GM12878 (cell line): ENCODE results near the gene EEF1B2. TPM values are rescaled to one million over a fixed set of nuclear protein-coding genes. Genes with fewer than 3 reads are reported as not detected.
A peak's percentile ranks its signal among the peaks of the same experiment; 100 is the strongest.

Experiments used
- ATAC-seq: fragments of 200-7000 bp; cut with Tn5 transposase; 3 replicates; pipeline ENCODE4 v1.9.1; 2020; ENCODE audit warnings: mild to moderate bottlenecking, moderate library complexity
- BruUV-seq: library from RNA; stranded (reverse); fragments of 400-500 nt; replicated peaks from 2 replicates; lab custom pipeline; 2021; lab: Mats Ljungman, UMichigan
- CTCF ChIA-PET: fragments of 300-600 bp; sonication (Branson Sonifier 250); formaldehyde crosslinking; extraction: SDS; loops from one replicate; lab custom pipeline; 2021; ENCODE audit warnings: inconsistent platforms; lab: Yijun Ruan, JAX
- POLR2A ChIA-PET: fragments of 350-600 bp; formaldehyde crosslinking; extraction: SDS; loops from one replicate; lab custom pipeline; 2021; ENCODE audit warnings: inconsistent platforms; lab: Charles Lee
- RAD21 ChIA-PET: fragments of 300-600 bp; sonication (Branson Sonifier 250); formaldehyde crosslinking; loops from one replicate; lab custom pipeline; 2023; ENCODE audit warnings: antibody characterized with exemption; ENCODE audit not compliant: unreplicated experiment; lab: Charles Lee
- SMC1A ChIA-PET: fragments of 300-600 bp; sonication (Branson Sonifier 250); formaldehyde crosslinking; loops from one replicate; lab custom pipeline; 2023; ENCODE audit not compliant: unreplicated experiment, uncharacterized antibody; lab: Charles Lee
- DNase-seq: peaks from one replicate; pipeline ENCODE4 v3.0.0-alpha.2; 2011; ENCODE audit warnings: low read depth, low spot score
- FAIRE-seq: peaks from 3 replicates; lab custom pipeline; 2011; peaks lifted over from hg19 to GRCh38; lab: Jason Lieb, UNC
- H2AFZ ChIP-seq: 2 replicates; pipeline ENCODE4 v1.6.0; 2011; ENCODE audit warnings: low read depth, low read length, control low read depth; ENCODE audit not compliant: control insufficient read depth
- H3K27ac ChIP-seq: 2 replicates; pipeline ENCODE4 v1.5.1; 2011; ENCODE audit warnings: control low read depth; ENCODE audit not compliant: control insufficient read depth, insufficient read depth
- H3K27me3 ChIP-seq, 2 experiments: replicated peaks in 1 of 2; 2 replicates each; pipeline versions ENCODE4 v1.6.0 to v1.6.1; 2011; ENCODE audit warnings: low read length in 1 of 2; ENCODE audit not compliant: control insufficient read depth in 2 of 2, insufficient read depth in 2 of 2
- H3K36me3 ChIP-seq, 2 experiments: 2 replicates each; pipeline ENCODE4 v1.5.1; 2011; ENCODE audit warnings: low read length in 1 of 2; ENCODE audit not compliant: control insufficient read depth in 2 of 2, insufficient read depth in 2 of 2
- H3K4me1 ChIP-seq: 2 replicates; pipeline ENCODE4 v1.6.1; 2011; ENCODE audit warnings: mild to moderate bottlenecking, low read length, moderate library complexity, mixed read lengths; ENCODE audit not compliant: control insufficient read depth, insufficient read depth
- H3K4me2 ChIP-seq: 2 replicates; pipeline ENCODE4 v1.6.0; 2011; ENCODE audit warnings: control low read depth; ENCODE audit not compliant: control insufficient read depth, insufficient read depth
- H3K4me3 ChIP-seq: fragments of 200-600 bp; sonication (generic); 2 replicates; pipeline ENCODE4 v1.5.1; 2016
- H3K79me2 ChIP-seq: 2 replicates; pipeline ENCODE4 v1.6.0; 2011; ENCODE audit warnings: low read length; ENCODE audit not compliant: control insufficient read depth, insufficient read depth
- H3K9ac ChIP-seq: 2 replicates; pipeline ENCODE4 v1.8.0; 2011; ENCODE audit warnings: low read length, control low read depth, mixed read lengths; ENCODE audit not compliant: control insufficient read depth, insufficient read depth
- H3K9me3 ChIP-seq: replicated peaks from 3 replicates; pipeline ENCODE4 v1.5.1; 2011; ENCODE audit warnings: mild to moderate bottlenecking, low read length; ENCODE audit not compliant: control insufficient read depth, insufficient read depth
- H4K20me1 ChIP-seq: 2 replicates; pipeline ENCODE4 v1.6.0; 2011; ENCODE audit not compliant: control insufficient read depth, insufficient read depth
- CHD2 ChIP-seq: IDR thresholded peaks from 2 replicates; pipeline ENCODE4 v1.6.1; 2011; ENCODE audit warnings: low read depth, low read length, improper control_type of control experiment, borderline replicate concordance
- DPF2 ChIP-seq: fragments of 450-650 bp; IDR thresholded peaks from 2 replicates; pipeline ENCODE4 v1.6.1; 2017; ENCODE audit warnings: mild to moderate bottlenecking
- EED ChIP-seq: sonication (generic); IDR thresholded peaks from 2 replicates; pipeline ENCODE4 v1.6.1; 2016; ENCODE audit warnings: antibody characterized with exemption, low read depth
- EP300 ChIP-seq, 2 experiments: fragments of 150-350 bp in 1 of 2; IDR thresholded peaks; 2 replicates each; pipeline ENCODE4 v1.6.1; 2011 to 2012; ENCODE audit warnings: low read depth in 2 of 2, low read length in 2 of 2, borderline replicate concordance in 1 of 2, improper control_type of control experiment in 1 of 2, inconsistent platforms in 1 of 2; ENCODE audit not compliant: control insufficient read depth in 1 of 2
- MEF2A ChIP-seq: IDR thresholded peaks from 2 replicates; pipeline ENCODE4 v1.6.1; 2011; ENCODE audit warnings: low read depth, mild to moderate bottlenecking, low read length, moderate library complexity; ENCODE audit not compliant: insufficient read depth
- MYB ChIP-seq: fragments of 150-350 bp; IDR thresholded peaks from 2 replicates; pipeline ENCODE4 v1.6.1; 2014; ENCODE audit warnings: mild to moderate bottlenecking, low read depth, low read length, borderline replicate concordance
- NR2C1 ChIP-seq: fragments of 450-650 bp; IDR thresholded peaks from 2 replicates; pipeline ENCODE4 v1.6.1; 2017; ENCODE audit warnings: antibody characterized with exemption, mild to moderate bottlenecking, moderate library complexity
- POLR2AphosphoS2 ChIP-seq: IDR thresholded peaks from 2 replicates; pipeline ENCODE4 v1.6.1; 2011; ENCODE audit warnings: low read depth, mild to moderate bottlenecking, low read length, improper control_type of control experiment, moderate library complexity
- RAD21 ChIP-seq: IDR thresholded peaks from 2 replicates; pipeline ENCODE4 v1.6.1; 2011; ENCODE audit warnings: mild to moderate bottlenecking, low read depth, low read length, moderate library complexity; ENCODE audit not compliant: insufficient read depth
- RFX5 ChIP-seq: IDR thresholded peaks from 2 replicates; pipeline ENCODE4 v1.6.1; 2011; ENCODE audit warnings: low read depth, low read length, improper control_type of control experiment
- RUNX3 ChIP-seq: IDR thresholded peaks from 2 replicates; pipeline ENCODE4 v1.6.1; 2012; ENCODE audit warnings: low read length, inconsistent platforms
- STAT3 ChIP-seq: IDR thresholded peaks from 2 replicates; pipeline ENCODE4 v1.6.1; 2011; ENCODE audit warnings: low read depth, low read length, improper control_type of control experiment
- TAF1 ChIP-seq: IDR thresholded peaks from 2 replicates; pipeline ENCODE4 v1.6.1; 2011; ENCODE audit warnings: mild to moderate bottlenecking, low read depth, low read length, borderline replicate concordance
- ZNF24 ChIP-seq: fragments of 450-650 bp; IDR thresholded peaks from 2 replicates; pipeline ENCODE4 v1.6.1; 2017; ENCODE audit warnings: antibody characterized with exemption, mild to moderate bottlenecking
- WGBS: methylation state at CpG from one replicate; pipeline ENCODE4 v1.1.6; 2016; ENCODE audit warnings: low lambda C conversion rate; ENCODE audit not compliant: insufficient replicate concordance, insufficient coverage; ENCODE audit errors: missing lambda C conversion rate; 5-methylcytosine and 5-hydroxymethylcytosine counted together
- in situ Hi-C: fragments of 300-500 bp; cut with MboI; formaldehyde crosslinking; loops from 9 replicates; pipeline ENCODE4 v1.14.3; 2018; ENCODE audit warnings: mixed read lengths
- intact Hi-C: fragments of 100-400 bp; cut with micrococcal nuclease; formaldehyde crosslinking; loops from one replicate; pipeline ENCODE4 v1.14.2; 2022; ENCODE audit not compliant: unreplicated experiment
- polyA plus RNA-seq, 11 experiments: library from polyadenylated mRNA; depleted of rRNA in 4 of 11; unstranded in 6 of 11; stranded (reverse) in 5 of 11; fragments of >200 nt; fragmentation: Nextera tagmentation in 4 of 11; fragmentation: Illumina TruSeq in 1 of 11; extraction: Ambion mirVana in 4 of 11; extraction: Trizol in 1 of 11; gene quantifications; 1 replicate in 1 of 11; 2 replicates in 10 of 11; pipeline versions ENCODE4 v1.2.1 to v1.2.3, GENCODE V29; 2011 to 2016; ENCODE audit warnings: inconsistent platforms in 2 of 11, missing spikeins in 2 of 11, low read depth in 1 of 11
- total RNA-seq, 4 experiments: library from RNA; depleted of rRNA in 3 of 4; stranded (reverse); fragments of >200 nt in 3 of 4; fragmentation: Illumina TruSeq in 1 of 4; extraction: Trizol in 1 of 4; gene quantifications; 2 replicates each; pipeline versions ENCODE4 v1.2.1 to v1.2.3, GENCODE V29; 2013 to 2021
- TF ChIP-seq, protein P1 (sequence below): fragments of 450-650 bp; IDR thresholded peaks from 2 replicates; pipeline ENCODE4 v1.6.1; 2014; ENCODE audit warnings: mild to moderate bottlenecking
- TF ChIP-seq, protein P2 (sequence below): fragments of 450-650 bp; IDR thresholded peaks from 2 replicates; pipeline ENCODE4 v1.6.1; 2017; ENCODE audit warnings: low read depth, mild to moderate bottlenecking, moderate library complexity
- TF ChIP-seq, protein P3 (sequence below): IDR thresholded peaks from 2 replicates; pipeline ENCODE4 v1.6.1; 2012; ENCODE audit warnings: low read depth, low read length, improper control_type of control experiment

Gene EEF1B2
- total and polyA plus RNA-seq, 10 of the 15 experiments (the other 5 are each of a cell fraction or from before 2014, with no cell fraction given) = 719 to 2,110 (median 1,232) TPM

DNA sequence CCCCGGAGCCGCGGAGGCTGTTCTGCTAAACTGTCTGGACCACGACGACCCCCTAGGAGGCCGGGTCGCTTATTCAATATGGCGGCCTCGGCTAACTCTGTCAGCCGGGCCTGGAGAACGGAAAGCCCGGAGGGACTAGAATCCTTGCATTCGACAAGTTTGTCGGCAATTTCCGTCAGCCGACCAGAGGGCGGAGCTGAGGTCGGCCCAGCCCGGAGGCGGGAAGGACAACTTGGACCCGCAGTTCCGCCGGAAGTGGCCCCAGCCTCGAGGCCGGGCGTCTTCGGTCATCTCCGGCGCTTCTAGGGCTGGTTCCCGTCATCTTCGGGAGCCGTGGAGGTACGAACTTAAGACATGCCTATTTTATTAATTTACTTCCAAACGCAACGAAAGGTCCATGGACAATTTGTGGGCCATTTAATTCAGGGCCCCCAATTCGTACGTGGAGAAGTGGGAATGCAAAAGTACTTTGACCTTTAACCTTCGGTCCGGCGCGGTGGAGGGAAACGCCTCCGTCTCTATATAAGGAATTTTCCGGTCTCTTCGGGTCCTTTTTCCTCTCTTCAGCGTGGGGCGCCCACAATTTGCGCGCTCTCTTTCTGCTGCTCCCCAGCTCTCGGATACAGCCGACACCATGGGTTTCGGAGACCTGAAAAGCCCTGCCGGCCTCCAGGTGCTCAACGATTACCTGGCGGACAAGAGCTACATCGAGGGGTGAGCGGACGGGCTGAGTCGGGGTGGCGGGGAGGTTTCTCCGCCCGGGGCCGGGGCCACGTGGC is at the start of gene EEF1B2, which contains the start of gene NDUFS1 (continued):
- peak; percentile 65; the same call in 1 of the 2 replicates for TF ChIP-seq TAF1
- TF ChIP-seq CHD2 = peak; percentile 3; the same call in 1 of the 2 replicates
- TF ChIP-seq, protein P1, sequence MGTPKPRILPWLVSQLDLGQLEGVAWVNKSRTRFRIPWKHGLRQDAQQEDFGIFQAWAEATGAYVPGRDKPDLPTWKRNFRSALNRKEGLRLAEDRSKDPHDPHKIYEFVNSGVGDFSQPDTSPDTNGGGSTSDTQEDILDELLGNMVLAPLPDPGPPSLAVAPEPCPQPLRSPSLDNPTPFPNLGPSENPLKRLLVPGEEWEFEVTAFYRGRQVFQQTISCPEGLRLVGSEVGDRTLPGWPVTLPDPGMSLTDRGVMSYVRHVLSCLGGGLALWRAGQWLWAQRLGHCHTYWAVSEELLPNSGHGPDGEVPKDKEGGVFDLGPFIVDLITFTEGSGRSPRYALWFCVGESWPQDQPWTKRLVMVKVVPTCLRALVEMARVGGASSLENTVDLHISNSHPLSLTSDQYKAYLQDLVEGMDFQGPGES = no peak
- TF ChIP-seq DPF2 = 0 out of 2 replicates have a peak, but pooled peaks have one; percentile 18
- TF ChIP-seq, all 136 proteins: peak for 57

GRCh38 chr2:206112108-206112507 is 47.6 kb upstream of the EEF1B2 start:
- in situ Hi-C loops (no loop called here), intact Hi-C loops (no loop called here)
- no peaks in the 10 kb centered on the region for H3K79me2 ChIP-seq
- no peaks in the 10 kb centered on the region for H4K20me1 ChIP-seq
- no peaks in the 10 kb centered on the region for H3K4me1 ChIP-seq
- H2AFZ ChIP-seq = no peak overlapping the region
- no peak overlapping the region for H3K4me2 ChIP-seq
- DNase-seq (no peak), ATAC-seq (no peak), FAIRE-seq (no peak)
- H3K4me3 ChIP-seq = no peak overlapping the region
- SMC1A ChIA-PET = no interaction called here
- POLR2A ChIA-PET = no interaction called here
- no TSS peak for BruUV-seq
- 89% methylated on average over 3 of the region's 3 CpGs for WGBS
- H3K27me3 ChIP-seq = no peaks in the 10 kb centered on the region
- H3K36me3 ChIP-seq = no peaks in the 10 kb centered on the region
- no peak overlapping the region for H3K27ac ChIP-seq
- H3K9ac ChIP-seq = no peak overlapping the region
- H3K9me3 ChIP-seq = no peaks in the 10 kb centered on the region; the same call in 2 of the 3 replicates
- CTCF ChIA-PET = interaction anchor here (1.3 kb wide), 1 partner anchor 15 kb away, joined by 3 read pairs; no protein-coding TSS in a partner anchor
- RAD21 ChIA-PET = no interaction called here
- TF ChIP-seq, protein P2, sequence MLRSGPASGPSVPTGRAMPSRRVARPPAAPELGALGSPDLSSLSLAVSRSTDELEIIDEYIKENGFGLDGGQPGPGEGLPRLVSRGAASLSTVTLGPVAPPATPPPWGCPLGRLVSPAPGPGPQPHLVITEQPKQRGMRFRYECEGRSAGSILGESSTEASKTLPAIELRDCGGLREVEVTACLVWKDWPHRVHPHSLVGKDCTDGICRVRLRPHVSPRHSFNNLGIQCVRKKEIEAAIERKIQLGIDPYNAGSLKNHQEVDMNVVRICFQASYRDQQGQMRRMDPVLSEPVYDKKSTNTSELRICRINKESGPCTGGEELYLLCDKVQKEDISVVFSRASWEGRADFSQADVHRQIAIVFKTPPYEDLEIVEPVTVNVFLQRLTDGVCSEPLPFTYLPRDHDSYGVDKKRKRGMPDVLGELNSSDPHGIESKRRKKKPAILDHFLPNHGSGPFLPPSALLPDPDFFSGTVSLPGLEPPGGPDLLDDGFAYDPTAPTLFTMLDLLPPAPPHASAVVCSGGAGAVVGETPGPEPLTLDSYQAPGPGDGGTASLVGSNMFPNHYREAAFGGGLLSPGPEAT = no peak
- no peak for TF ChIP-seq RFX5
- TF ChIP-seq MEF2A = no peak
- TF ChIP-seq STAT3 = no peak
- no peak for TF ChIP-seq RUNX3
- no peak for TF ChIP-seq RAD21
- no peak for TF ChIP-seq NR2C1
- no peak for TF ChIP-seq EP300 (IDR thresholded peaks at IDR 0.05; ENCODE audit: borderline replicate concordance in 1 of 2, control insufficient read depth in 1 of 2, low read depth in 2 of 2, low read length in 2 of 2)
- TF ChIP-seq EED = no peak
- TF ChIP-seq ZNF24 = no peak
- TF ChIP-seq MYB = no peak
- no peak for TF ChIP-seq POLR2AphosphoS2
- TF ChIP-seq, protein P3, sequence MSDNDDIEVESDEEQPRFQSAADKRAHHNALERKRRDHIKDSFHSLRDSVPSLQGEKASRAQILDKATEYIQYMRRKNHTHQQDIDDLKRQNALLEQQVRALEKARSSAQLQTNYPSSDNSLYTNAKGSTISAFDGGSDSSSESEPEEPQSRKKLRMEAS = no peak
